Sigmoid colon (tissue), 7 donors: ENCODE data around the gene KRTAP12-3. TPM values are rescaled to one million over a fixed set of nuclear protein-coding genes. Genes with fewer than 3 reads are reported as not detected.

Source experiments
- DNase-seq: peaks from one replicate; pipeline ENCODE4 v3.0.0-alpha.2; 2019
- H3K27ac ChIP-seq, 4 donors: fragments of 200-600 bp; sonication (generic); one replicate each; pipeline ENCODE4 v1.5.1; 2016 to 2019; ENCODE audit warnings: mild to moderate bottlenecking in 1 of 4
- H3K27me3 ChIP-seq, 3 donors: fragments of 200-600 bp; sonication (generic); one replicate each; pipeline ENCODE4 v1.5.1; 2019; ENCODE audit warnings: mild to moderate bottlenecking in 1 of 3
- H3K36me3 ChIP-seq, 4 donors: fragments of 200-600 bp; sonication (generic); one replicate each; pipeline ENCODE4 v1.5.1; 2016 to 2019
- H3K4me1 ChIP-seq, 4 donors: fragments of 200-600 bp; sonication (generic); one replicate each; pipeline ENCODE4 v1.5.1; 2017 to 2019
- H3K4me3 ChIP-seq, 4 donors: fragments of 200-600 bp; sonication (generic); one replicate each; pipeline ENCODE4 v1.5.1; 2017 to 2019; ENCODE audit warnings: mild to moderate bottlenecking in 2 of 4, moderate library complexity in 1 of 4
- H3K9me3 ChIP-seq, 4 donors: fragments of 200-600 bp in 3 of 4; sonication (generic) in 3 of 4; one replicate each; pipeline versions ENCODE4 v1.5.1 to v1.6.1; 2013 to 2019
- EP300 ChIP-seq, 4 donors: sonication (generic); formaldehyde crosslinking; IDR thresholded peaks; one replicate each; pipeline ENCODE4 v1.6.1; 2017; ENCODE audit warnings: antibody characterized with exemption in 4 of 4
- POLR2A ChIP-seq, 2 donors: fragments of 450-650 bp; IDR thresholded peaks; one replicate each; pipeline ENCODE4 v1.6.1; 2016; ENCODE audit warnings: antibody characterized with exemption in 2 of 2, mild to moderate bottlenecking in 2 of 2, moderate library complexity in 2 of 2
- POLR2AphosphoS5 ChIP-seq, 4 donors: sonication (generic); formaldehyde crosslinking; IDR thresholded peaks; one replicate each; pipeline ENCODE4 v1.6.1; 2017; ENCODE audit warnings: antibody characterized with exemption in 4 of 4
- WGBS, 2 donors: extraction: QIAGEN DNeasy Blood & Tissue Kit; methylation state at CpG; one replicate each; pipeline ENCODE4 v1.1.7; 2013; 5-methylcytosine and 5-hydroxymethylcytosine counted together
- intact Hi-C: fragments of 100-400 bp; cut with DNase I; formaldehyde crosslinking; loops from one replicate; pipeline ENCODE4 v1.15.1; 2023
- polyA plus RNA-seq, 3 donors: library from polyadenylated mRNA; stranded (reverse); fragments of 200-250 nt; gene quantifications; one replicate each; pipeline ENCODE4 v1.2.3, GENCODE V29; 2013
- total RNA-seq, 4 donors: library from RNA; depleted of rRNA; stranded (reverse); fragments of >200 nt; gene quantifications; one replicate each; pipeline ENCODE4 v1.1.0, GENCODE V29; 2016
- TF ChIP-seq, protein P1 (sequence below), 4 experiments: fragments of 450-650 bp in 3 of 4; fragments of 200-600 bp in 1 of 4; IDR thresholded peaks; one replicate each; pipeline ENCODE4 v1.5.1; 2016 to 2019; ENCODE audit warnings: antibody characterized with exemption in 4 of 4, mild to moderate bottlenecking in 3 of 4, moderate library complexity in 2 of 4
- donor health status: healthy with polysubstance abuse.
- donor health status: Bipolar disorder and iron deficiency.
- donor health status: healthy.

KRTAP12-3 gene
- total and polyA plus RNA-seq, 7 donors: not detected

GRCh38 chr21:44650973-44651675 lies 6.6 kb upstream of the KRTAP12-3 start:
- peaks cover 0 to 14% (median 10%) of the 10 kb centered on the region in 3 donors for H3K27me3 ChIP-seq
- DNase-seq: no peak
- WGBS, 2 donors: 87 to 89% methylated on average over 12 of the region's 12 CpGs

DNA sequence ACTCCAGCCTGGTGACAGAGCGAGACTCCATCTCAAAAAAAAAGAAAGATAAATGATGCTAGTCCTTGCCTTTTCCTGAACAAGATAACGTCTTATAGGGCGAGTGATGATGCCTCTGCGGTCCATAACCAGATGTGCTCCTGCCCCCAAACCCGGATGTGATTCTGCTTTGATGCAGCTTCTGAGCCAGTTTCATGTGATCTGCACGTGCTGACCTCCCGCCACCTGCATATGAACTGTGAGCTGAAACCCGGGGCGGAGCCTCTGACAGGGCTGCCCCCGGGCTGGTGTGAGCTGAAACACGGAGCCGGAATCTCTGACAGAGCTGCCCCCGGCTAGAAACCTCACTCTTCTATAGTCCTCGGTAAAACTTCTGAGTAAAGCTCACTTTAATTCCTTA lies 4.6 kb upstream of the KRTAP12-3 start:
- H3K4me3 ChIP-seq: no peak overlapping the region
- no peaks in the 10 kb centered on the region for H3K36me3 ChIP-seq
- WGBS, 2 donors: 57 to 71% methylated on average over 14 of the region's 14 CpGs
- H3K9me3 ChIP-seq: peaks cover 0 to 4% (median 3%) of the 10 kb centered on the region in 4 donors
- TF ChIP-seq EP300 (IDR thresholded peaks at IDR 0.05) (no peak), POLR2A (IDR thresholded peaks at IDR 0.05) (no peak), POLR2AphosphoS5 (IDR thresholded peaks at IDR 0.05) (no peak)
- TF ChIP-seq, protein P1, sequence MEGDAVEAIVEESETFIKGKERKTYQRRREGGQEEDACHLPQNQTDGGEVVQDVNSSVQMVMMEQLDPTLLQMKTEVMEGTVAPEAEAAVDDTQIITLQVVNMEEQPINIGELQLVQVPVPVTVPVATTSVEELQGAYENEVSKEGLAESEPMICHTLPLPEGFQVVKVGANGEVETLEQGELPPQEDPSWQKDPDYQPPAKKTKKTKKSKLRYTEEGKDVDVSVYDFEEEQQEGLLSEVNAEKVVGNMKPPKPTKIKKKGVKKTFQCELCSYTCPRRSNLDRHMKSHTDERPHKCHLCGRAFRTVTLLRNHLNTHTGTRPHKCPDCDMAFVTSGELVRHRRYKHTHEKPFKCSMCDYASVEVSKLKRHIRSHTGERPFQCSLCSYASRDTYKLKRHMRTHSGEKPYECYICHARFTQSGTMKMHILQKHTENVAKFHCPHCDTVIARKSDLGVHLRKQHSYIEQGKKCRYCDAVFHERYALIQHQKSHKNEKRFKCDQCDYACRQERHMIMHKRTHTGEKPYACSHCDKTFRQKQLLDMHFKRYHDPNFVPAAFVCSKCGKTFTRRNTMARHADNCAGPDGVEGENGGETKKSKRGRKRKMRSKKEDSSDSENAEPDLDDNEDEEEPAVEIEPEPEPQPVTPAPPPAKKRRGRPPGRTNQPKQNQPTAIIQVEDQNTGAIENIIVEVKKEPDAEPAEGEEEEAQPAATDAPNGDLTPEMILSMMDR (IDR thresholded peaks at IDR 0.05): no peak
- H3K4me1 ChIP-seq: no peaks in the 10 kb centered on the region
- intact Hi-C loops: no loop called here
- peaks cover 0 to 16% (median 4%) of the 10 kb centered on the region in 3 donors for H3K27me3 ChIP-seq
- DNase-seq: no peak
- H3K27ac ChIP-seq: no peak overlapping the region

More at GRCh38 chr21:44650973-44651675, 6.6 kb upstream of the KRTAP12-3 start:
- TF ChIP-seq, protein P1 (IDR thresholded peaks at IDR 0.05): no peak
- TF ChIP-seq EP300 (IDR thresholded peaks at IDR 0.05) (no peak), POLR2A (IDR thresholded peaks at IDR 0.05) (no peak), POLR2AphosphoS5 (IDR thresholded peaks at IDR 0.05) (no peak)
- no peaks in the 10 kb centered on the region for H3K4me1 ChIP-seq
- no peak overlapping the region for H3K4me3 ChIP-seq
- intact Hi-C loops: no loop called here
- H3K27ac ChIP-seq: no peak overlapping the region
- no peaks in the 10 kb centered on the region for H3K36me3 ChIP-seq
- H3K9me3 ChIP-seq: peaks cover 0 to 1% (median under 1%) of the 10 kb centered on the region in 4 donors

DNA sequence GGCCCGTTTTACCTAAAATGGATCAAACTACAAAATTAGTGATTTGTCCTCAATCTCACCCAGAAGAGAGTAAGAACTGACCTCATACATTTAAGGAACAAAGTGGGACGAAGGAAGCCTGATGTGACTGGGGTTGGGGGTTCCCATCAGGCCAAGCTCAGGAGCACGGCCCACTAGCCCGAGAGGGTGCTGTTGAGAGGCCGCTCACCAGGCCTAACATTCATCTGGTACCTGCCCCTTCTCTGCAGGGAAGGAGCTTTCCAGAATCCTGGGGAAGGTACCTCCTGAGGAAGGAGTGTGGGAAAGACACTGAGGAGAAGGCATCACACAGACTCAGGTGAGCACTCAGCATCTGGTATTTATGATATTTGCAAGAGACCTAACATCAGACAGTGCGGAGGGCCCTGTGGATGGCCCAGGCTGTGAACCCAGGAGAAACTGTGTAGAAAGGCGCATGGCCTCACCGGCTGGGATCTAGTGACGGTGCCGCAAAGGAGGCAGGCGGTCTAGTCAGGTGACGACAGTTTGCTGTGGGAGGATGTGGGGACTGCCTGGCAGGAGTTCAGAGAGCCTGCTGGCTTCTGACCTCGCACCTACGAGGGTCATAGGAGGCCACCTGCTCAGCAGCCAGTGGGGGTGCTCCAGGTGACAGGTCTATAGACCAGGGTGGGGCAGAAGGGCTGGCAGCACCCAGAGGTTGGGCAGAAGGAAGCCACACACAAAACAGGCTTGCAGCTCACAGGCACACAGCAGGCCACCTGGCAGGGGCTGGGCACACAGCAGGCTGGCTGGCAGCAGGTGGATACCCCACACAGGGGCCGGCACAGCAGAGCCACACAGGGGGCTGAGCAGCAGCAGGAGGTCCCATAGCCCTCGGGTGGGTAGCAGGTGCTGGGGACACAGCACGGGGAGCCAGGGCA lies 3.8 kb upstream of the KRTAP12-3 start:
- H3K36me3 ChIP-seq: no peaks in the 10 kb centered on the region
- no peak overlapping the region for H3K4me3 ChIP-seq
- intact Hi-C loops: no loop called here
- H3K9me3 ChIP-seq: peaks cover 0 to 4% (median 3%) of the 10 kb centered on the region in 4 donors
- 70 to 77% methylated on average over 17 of the region's 17 CpGs for WGBS, 2 donors
- no peaks in the 10 kb centered on the region for H3K4me1 ChIP-seq
- H3K27ac ChIP-seq: no peak overlapping the region
- DNase-seq: no peak
- H3K27me3 ChIP-seq: peaks cover 0 to 18% (median 5%) of the 10 kb centered on the region in 3 donors
- TF ChIP-seq, protein P1 (IDR thresholded peaks at IDR 0.05): no peak
- TF ChIP-seq EP300 (IDR thresholded peaks at IDR 0.05): no peak
- TF ChIP-seq POLR2A (IDR thresholded peaks at IDR 0.05): no peak
- TF ChIP-seq POLR2AphosphoS5 (IDR thresholded peaks at IDR 0.05): no peak

DNA sequence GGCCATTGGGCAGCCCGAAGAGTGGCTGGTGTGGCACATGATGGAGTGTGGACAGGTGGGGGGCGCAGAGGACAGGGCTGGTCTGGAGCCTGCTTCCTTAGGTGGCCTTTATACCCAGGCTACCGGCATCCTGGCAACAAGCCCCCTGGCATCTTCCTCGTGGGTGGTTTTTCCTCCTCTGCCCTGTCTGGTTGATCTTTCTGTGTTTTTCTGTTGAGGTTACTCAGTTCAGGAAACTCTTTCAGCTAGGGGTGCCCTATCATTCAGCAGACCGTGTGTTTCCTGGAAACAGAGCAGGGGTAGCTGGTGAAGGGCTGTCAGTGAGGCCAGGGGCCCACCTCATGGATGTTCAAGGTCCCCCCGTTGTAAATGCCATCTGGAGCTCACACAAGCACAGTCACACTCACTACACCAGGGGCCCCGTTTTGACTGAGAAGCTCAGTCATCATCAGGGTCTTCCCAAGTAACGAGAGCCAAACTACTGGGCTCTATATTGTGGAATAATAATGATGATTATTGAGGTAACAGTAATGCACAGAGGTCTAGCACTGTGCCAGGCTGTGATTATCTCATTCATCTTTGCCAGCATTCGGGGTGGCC lies 3.1 kb upstream of the KRTAP12-3 start, which contains the start of gene KRTAP12-4:
TSS of gene KRTAP12-4 (minus strand) at position 84 of the 600 bp plus-strand sequence. CDS start at position 39, 45 bp downstream.
- H3K4me3 ChIP-seq: no peak within 1 kb of the TSS
- 64 to 72% methylated on average over 9 of the region's 9 CpGs for WGBS, 2 donors
- no peaks in the 10 kb centered on the region for H3K4me1 ChIP-seq
- no peaks in the 10 kb centered on the region for H3K36me3 ChIP-seq
- DNase-seq: no peak
- H3K27me3 ChIP-seq: peaks cover 0 to 22% (median 5%) of the 10 kb centered on the region in 3 donors
- intact Hi-C loops: no loop called here
- H3K27ac ChIP-seq: no peak within 1 kb of the TSS
- peaks cover 0 to 4% (median 3%) of the 10 kb centered on the region in 4 donors for H3K9me3 ChIP-seq
- TF ChIP-seq, protein P1 (IDR thresholded peaks at IDR 0.05): no peak
- TF ChIP-seq POLR2A (IDR thresholded peaks at IDR 0.05): no peak
- no peak for TF ChIP-seq EP300 (IDR thresholded peaks at IDR 0.05)
- TF ChIP-seq POLR2AphosphoS5 (IDR thresholded peaks at IDR 0.05): no peak
